ENCODE data around the gene EPHB1. TPM values are rescaled to one million over a fixed set of nuclear protein-coding genes. Genes with fewer than 3 reads are reported as not detected.
"Not testable (repeated sequence)": the region's sequence is repeated elsewhere in the genome, so short reads cannot be mapped to it uniquely, and the experiment has no call there.

EPHB1 gene
- total RNA-seq, 2 donors from 2014 or later, result 0.60 TPM; not detected in 1

DNA sequence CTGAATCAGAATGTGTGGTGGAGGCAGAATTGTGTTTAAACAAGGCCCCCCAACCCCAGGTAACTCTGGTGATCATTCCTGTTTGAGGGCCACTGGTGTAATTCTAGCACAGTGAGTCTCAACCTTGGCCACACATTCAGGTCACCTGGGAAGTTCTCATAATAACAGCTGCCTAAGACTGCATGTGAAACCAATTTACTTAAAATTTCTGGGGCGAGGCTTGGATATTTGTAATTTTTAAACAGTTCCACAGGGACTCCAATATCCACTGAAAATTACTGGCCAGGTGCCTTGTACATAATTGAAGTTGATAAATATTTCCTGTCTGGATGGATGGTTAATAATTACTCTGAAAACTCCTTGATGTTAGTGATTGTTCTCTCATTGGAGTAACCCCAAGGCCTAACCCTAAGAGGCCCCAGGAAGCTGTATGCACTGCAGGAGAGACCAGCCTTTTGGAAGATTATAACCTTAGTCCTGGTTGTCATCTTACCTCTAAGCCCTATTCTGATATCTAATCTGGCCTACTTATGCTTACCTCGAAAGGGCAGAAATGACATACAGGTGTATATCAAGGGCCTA lies 25.7 kb upstream of the EPHB1 start:
- H3K36me3 Mint-ChIP-seq, result no peaks in the 10 kb centered on the region
- no peak overlapping the region for H3K27ac Mint-ChIP-seq
- no peak for DNase-seq (ENCODE audit: low spot score in 2 of 2)
- no peaks in the 10 kb centered on the region for H3K9me3 Mint-ChIP-seq
- no peak for ATAC-seq

DNA sequence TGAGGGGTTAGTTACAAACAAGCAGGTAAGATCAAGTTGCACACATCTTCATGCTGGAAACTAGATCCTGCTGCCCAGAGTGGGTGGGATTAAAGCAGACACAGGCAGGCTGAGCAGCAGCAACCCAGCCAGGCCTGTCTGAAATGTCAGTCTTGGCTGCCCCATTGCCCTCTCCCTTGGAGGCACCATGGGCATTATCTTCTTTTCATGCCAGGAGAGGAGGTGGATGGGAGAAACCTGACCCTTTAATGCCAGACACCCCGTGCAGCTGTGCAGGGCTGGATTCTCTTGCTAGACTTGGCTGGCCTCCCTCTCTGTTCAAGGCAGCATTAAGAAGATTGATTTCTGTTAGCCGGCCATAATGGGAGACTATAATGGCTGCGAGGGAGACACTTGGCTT lies 23.0 kb upstream of the EPHB1 start:
- no peaks in the 10 kb centered on the region for H3K36me3 Mint-ChIP-seq
- no peak overlapping the region for H3K27ac Mint-ChIP-seq
- no peak for DNase-seq (ENCODE audit: low spot score in 2 of 2)
- no peaks in the 10 kb centered on the region for H3K9me3 Mint-ChIP-seq
- ATAC-seq, result no peak

- H3K36me3 Mint-ChIP-seq, result no peaks in the 10 kb centered on the region
- ATAC-seq, result no peak
Measured at GRCh38 chr3:134772591-134772990, 22.5 kb upstream of the EPHB1 start.

GRCh38 chr3:134775831-134776230 lies 19.2 kb upstream of the EPHB1 start:
- no peak overlapping the region for H3K27ac Mint-ChIP-seq
- no peaks in the 10 kb centered on the region for H3K9me3 Mint-ChIP-seq
- DNase-seq (ENCODE audit: low spot score in 2 of 2) (no peak), ATAC-seq (peak in 1 of 2 donors; percentile 51)
- H3K36me3 Mint-ChIP-seq, result no peaks in the 10 kb centered on the region

More at GRCh38 chr3:134772591-134772990, 22.5 kb upstream of the EPHB1 start:
- Mint-ChIP-seq H3K27ac (no peak overlapping the region), H3K9me3 (no peaks in the 10 kb centered on the region)
- no peak for DNase-seq (ENCODE audit: low spot score in 2 of 2)

- no peak for DNase-seq (ENCODE audit: low spot score in 2 of 2)
- Mint-ChIP-seq H3K9me3 (no peaks in the 10 kb centered on the region), H3K27ac (no peak overlapping the region)
Measured at GRCh38 chr3:134776518-134776917, 18.5 kb upstream of the EPHB1 start.

GRCh38 chr3:134777341-134777740 lies 17.7 kb upstream of the EPHB1 start:
- Mint-ChIP-seq H3K9me3 (no peaks in the 10 kb centered on the region), H3K36me3 (no peaks in the 10 kb centered on the region), H3K27ac (no peak overlapping the region)
- no peak for DNase-seq (ENCODE audit: low spot score in 2 of 2)
- peak in 1 of 2 donors; percentile 24 for ATAC-seq

More at GRCh38 chr3:134776518-134776917, 18.5 kb upstream of the EPHB1 start:
- no peaks in the 10 kb centered on the region for H3K36me3 Mint-ChIP-seq
- no peak for ATAC-seq

GRCh38 chr3:134788283-134788682 lies 6.8 kb upstream of the EPHB1 start:
- not testable (repeated sequence) for DNase-seq (ENCODE audit: low spot score in 2 of 2); H3K9me3 Mint-ChIP-seq; H3K27ac Mint-ChIP-seq; H3K36me3 Mint-ChIP-seq; ATAC-seq

GRCh38 chr3:134790065-134790464 lies 5.0 kb upstream of the EPHB1 start:
- no peak for ATAC-seq
- Mint-ChIP-seq H3K27ac (no peak overlapping the region), H3K9me3 (no peaks in the 10 kb centered on the region), H3K36me3 (no peaks in the 10 kb centered on the region)
- DNase-seq (ENCODE audit: low spot score in 2 of 2), result no peak

DNA sequence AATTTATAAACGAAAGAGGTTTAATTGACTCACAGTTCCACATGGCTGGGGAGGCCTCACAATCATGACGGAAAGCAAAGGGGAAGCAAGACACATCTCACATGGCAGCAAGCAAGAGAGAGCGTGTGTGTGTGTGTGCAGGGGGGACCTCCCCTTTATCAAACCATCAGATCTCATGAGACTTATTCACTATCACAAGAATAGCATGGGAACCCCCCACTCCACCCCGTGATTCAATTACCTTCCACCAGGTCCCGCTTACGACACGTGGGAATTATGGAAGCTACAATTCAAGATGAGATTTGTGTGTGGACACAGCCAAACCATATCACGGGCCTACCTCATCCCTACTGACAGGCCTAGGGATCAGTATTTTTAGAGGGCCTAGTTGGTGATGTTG lies 3.1 kb upstream of the EPHB1 start:
- DNase-seq (ENCODE audit: low spot score in 2 of 2) (no peak), ATAC-seq (no peak)
- no peaks in the 10 kb centered on the region for H3K9me3 Mint-ChIP-seq

GRCh38 chr3:134792700-134793099 lies 2.4 kb upstream of the EPHB1 start:
- DNase-seq (ENCODE audit: low spot score in 2 of 2), result no peak
- no peak for ATAC-seq
- no peaks in the 10 kb centered on the region for H3K36me3 Mint-ChIP-seq
- no peak overlapping the region for H3K27ac Mint-ChIP-seq
- H3K9me3 Mint-ChIP-seq, result no peaks in the 10 kb centered on the region

More for the DNA sequence above, 3.1 kb upstream of the EPHB1 start:
- peak overlapping the region in 1 of 2 donors; percentile 25 for H3K27ac Mint-ChIP-seq
- H3K36me3 Mint-ChIP-seq, result no peaks in the 10 kb centered on the region

- no peak for DNase-seq (ENCODE audit: low spot score in 2 of 2)
- Mint-ChIP-seq H3K36me3 (no peaks in the 10 kb centered on the region), H3K27ac (no peak overlapping the region), H3K9me3 (no peaks in the 10 kb centered on the region)
- ATAC-seq, result no peak
Measured at GRCh38 chr3:134793562-134793961, 1.5 kb upstream of the EPHB1 start.

DNA sequence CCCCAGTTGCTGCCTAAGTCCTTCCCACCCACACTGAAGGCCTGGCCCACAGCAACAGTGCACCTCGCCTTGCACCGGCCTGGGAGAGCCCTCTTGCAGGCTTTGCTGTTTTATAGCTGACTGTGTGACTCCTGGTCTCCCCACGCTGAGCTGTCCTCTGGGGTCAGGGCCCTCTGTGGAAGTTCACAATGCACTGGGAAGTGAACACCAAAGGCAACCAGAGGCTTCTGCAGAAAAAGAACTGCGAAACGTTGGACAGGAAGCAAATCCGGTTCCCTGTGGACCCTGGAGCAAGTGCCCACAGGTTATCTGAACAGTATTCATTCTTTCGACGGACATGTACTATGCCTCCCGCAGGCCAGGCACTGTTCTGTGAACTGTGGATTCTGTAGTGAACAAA lies 737 bp upstream of the EPHB1 start:
- DNase-seq (ENCODE audit: low spot score in 2 of 2), result no peak
- Mint-ChIP-seq H3K27ac (no peak overlapping the region), H3K9me3 (no peaks in the 10 kb centered on the region), H3K36me3 (no peaks in the 10 kb centered on the region)
- no peak for ATAC-seq

GRCh38 chr3:134795746-134796280 lies 753 bp downstream of the EPHB1 start:
- ATAC-seq (peak in 1 of 2 donors; percentile 13), DNase-seq (ENCODE audit: low spot score in 2 of 2) (no peak)
- no peak overlapping the region for H3K27ac Mint-ChIP-seq
- no peaks in the 10 kb centered on the region for H3K9me3 Mint-ChIP-seq
- no peaks in the 10 kb centered on the region for H3K36me3 Mint-ChIP-seq

- Mint-ChIP-seq H3K36me3 (no peaks in the 10 kb centered on the region), H3K9me3 (no peaks in the 10 kb centered on the region), H3K27ac (no peak overlapping the region)
- ATAC-seq (no peak), DNase-seq (ENCODE audit: low spot score in 2 of 2) (no peak)
Measured at GRCh38 chr3:134796281-134797056, 1.4 kb downstream of the EPHB1 start.

DNA sequence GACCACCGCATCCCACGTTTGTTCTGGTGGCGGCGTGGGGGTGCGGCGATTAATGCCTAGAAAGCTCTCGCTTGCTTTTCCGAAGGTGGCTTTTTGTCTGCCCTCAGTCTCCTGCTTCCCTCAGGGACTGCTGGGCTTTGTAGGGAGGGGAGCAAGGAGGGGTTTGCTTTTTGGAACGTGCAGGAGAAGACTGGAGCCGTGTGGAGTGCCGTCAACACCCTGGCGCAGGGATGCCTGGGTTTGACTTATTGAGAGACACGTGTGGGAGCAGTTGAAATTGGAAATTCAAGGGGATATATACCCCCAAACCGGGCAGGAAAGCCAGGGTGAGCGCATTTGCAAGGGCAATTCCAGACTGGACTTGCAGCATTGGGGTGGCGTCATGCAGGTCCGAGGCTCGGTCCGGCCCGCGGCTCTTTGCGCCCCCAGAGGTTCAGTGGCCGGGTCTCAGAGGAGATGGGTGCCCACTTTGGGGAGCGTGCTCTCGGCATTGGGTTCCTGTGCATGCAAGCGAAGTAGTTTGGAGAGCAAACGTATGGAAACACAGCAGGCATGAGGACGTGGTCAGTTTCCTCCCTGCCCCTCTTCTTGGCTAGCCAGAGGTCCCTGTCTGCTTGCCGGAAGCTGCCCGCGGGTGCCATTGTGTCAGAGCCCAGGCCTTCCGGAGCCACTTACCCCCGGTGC lies 2.1 kb downstream of the EPHB1 start:
- H3K36me3 Mint-ChIP-seq, result no peaks in the 10 kb centered on the region
- ATAC-seq (no peak), DNase-seq (ENCODE audit: low spot score in 2 of 2) (no peak)
- no peaks in the 10 kb centered on the region for H3K9me3 Mint-ChIP-seq
- no peak overlapping the region for H3K27ac Mint-ChIP-seq

- no peak for DNase-seq (ENCODE audit: low spot score in 2 of 2)
- ATAC-seq, result no peak
- no peaks in the 10 kb centered on the region for H3K9me3 Mint-ChIP-seq
- H3K36me3 Mint-ChIP-seq, result no peaks in the 10 kb centered on the region
- H3K27ac Mint-ChIP-seq, result no peak overlapping the region
Measured at GRCh38 chr3:134797741-134798451, 2.8 kb downstream of the EPHB1 start.

Measured in activated naive CD4-positive, alpha-beta T cell treated with anti-CD3 and anti-CD28 coated beads, Interleukin-2, amount 50 U/mL, for 72 hours (primary cell).